GM12878 (cell line): ENCODE data around the gene ADSS1. TPM values are rescaled to one million over a fixed set of nuclear protein-coding genes. Genes with fewer than 3 reads are reported as not detected.

ENCODE experiments used
- ATAC-seq: fragments of 200-7000 bp; cut with Tn5 transposase; 3 replicates; pipeline ENCODE4 v1.9.1; 2020; ENCODE audit warnings: mild to moderate bottlenecking, moderate library complexity
- BruUV-seq: library from RNA; stranded (reverse); fragments of 400-500 nt; replicated peaks from 2 replicates; lab custom pipeline; 2021; lab: Mats Ljungman, UMichigan
- CTCF ChIA-PET: fragments of 300-600 bp; sonication (Branson Sonifier 250); formaldehyde crosslinking; extraction: SDS; loops from one replicate; lab custom pipeline; 2021; ENCODE audit warnings: inconsistent platforms; lab: Yijun Ruan, JAX
- POLR2A ChIA-PET: fragments of 350-600 bp; formaldehyde crosslinking; extraction: SDS; loops from one replicate; lab custom pipeline; 2021; ENCODE audit warnings: inconsistent platforms; lab: Charles Lee
- RAD21 ChIA-PET: fragments of 300-600 bp; sonication (Branson Sonifier 250); formaldehyde crosslinking; loops from one replicate; lab custom pipeline; 2023; ENCODE audit warnings: antibody characterized with exemption; ENCODE audit not compliant: unreplicated experiment; lab: Charles Lee
- SMC1A ChIA-PET: fragments of 300-600 bp; sonication (Branson Sonifier 250); formaldehyde crosslinking; loops from one replicate; lab custom pipeline; 2023; ENCODE audit not compliant: unreplicated experiment, uncharacterized antibody; lab: Charles Lee
- DNase-seq: peaks from one replicate; pipeline ENCODE4 v3.0.0-alpha.2; 2011; ENCODE audit warnings: low read depth, low spot score
- FAIRE-seq: peaks from 3 replicates; lab custom pipeline; 2011; peaks lifted over from hg19 to GRCh38; lab: Jason Lieb, UNC
- H2AFZ ChIP-seq: 2 replicates; pipeline ENCODE4 v1.6.0; 2011; ENCODE audit warnings: low read depth, low read length, control low read depth; ENCODE audit not compliant: control insufficient read depth
- H3K27ac ChIP-seq: 2 replicates; pipeline ENCODE4 v1.5.1; 2011; ENCODE audit warnings: control low read depth; ENCODE audit not compliant: control insufficient read depth, insufficient read depth
- H3K27me3 ChIP-seq, 2 experiments: replicated peaks in 1 of 2; 2 replicates each; pipeline versions ENCODE4 v1.6.0 to v1.6.1; 2011; ENCODE audit warnings: low read length in 1 of 2; ENCODE audit not compliant: control insufficient read depth in 2 of 2, insufficient read depth in 2 of 2
- H3K36me3 ChIP-seq, 2 experiments: 2 replicates each; pipeline ENCODE4 v1.5.1; 2011; ENCODE audit warnings: low read length in 1 of 2; ENCODE audit not compliant: control insufficient read depth in 2 of 2, insufficient read depth in 2 of 2
- H3K4me1 ChIP-seq: 2 replicates; pipeline ENCODE4 v1.6.1; 2011; ENCODE audit warnings: mild to moderate bottlenecking, low read length, moderate library complexity, mixed read lengths; ENCODE audit not compliant: control insufficient read depth, insufficient read depth
- H3K4me2 ChIP-seq: 2 replicates; pipeline ENCODE4 v1.6.0; 2011; ENCODE audit warnings: control low read depth; ENCODE audit not compliant: control insufficient read depth, insufficient read depth
- H3K4me3 ChIP-seq: fragments of 200-600 bp; sonication (generic); 2 replicates; pipeline ENCODE4 v1.5.1; 2016
- H3K79me2 ChIP-seq: 2 replicates; pipeline ENCODE4 v1.6.0; 2011; ENCODE audit warnings: low read length; ENCODE audit not compliant: control insufficient read depth, insufficient read depth
- H3K9ac ChIP-seq: 2 replicates; pipeline ENCODE4 v1.8.0; 2011; ENCODE audit warnings: low read length, control low read depth, mixed read lengths; ENCODE audit not compliant: control insufficient read depth, insufficient read depth
- H3K9me3 ChIP-seq: replicated peaks from 3 replicates; pipeline ENCODE4 v1.5.1; 2011; ENCODE audit warnings: mild to moderate bottlenecking, low read length; ENCODE audit not compliant: control insufficient read depth, insufficient read depth
- H4K20me1 ChIP-seq: 2 replicates; pipeline ENCODE4 v1.6.0; 2011; ENCODE audit not compliant: control insufficient read depth, insufficient read depth
- CBFB ChIP-seq: IDR thresholded peaks from 2 replicates; pipeline ENCODE4 v1.6.1; 2016; ENCODE audit warnings: antibody characterized with exemption, low read depth
- CEBPZ ChIP-seq: fragments of 150-350 bp; IDR thresholded peaks from 2 replicates; pipeline ENCODE4 v1.6.1; 2016; ENCODE audit warnings: low read depth, low read length
- PML ChIP-seq: IDR thresholded peaks from 2 replicates; pipeline ENCODE4 v1.6.1; 2012; ENCODE audit warnings: low read length, inconsistent platforms
- SIX5 ChIP-seq: IDR thresholded peaks from 2 replicates; pipeline ENCODE4 v1.6.1; 2011; ENCODE audit warnings: mild to moderate bottlenecking, low read depth, low read length, moderate library complexity; ENCODE audit not compliant: severe bottlenecking
- TCF3 ChIP-seq: IDR thresholded peaks from 2 replicates; pipeline ENCODE4 v1.6.1; 2012; ENCODE audit warnings: low read depth, mild to moderate bottlenecking, low read length, borderline replicate concordance; ENCODE audit not compliant: insufficient read depth
- ZNF384 ChIP-seq: IDR thresholded peaks from 2 replicates; pipeline ENCODE4 v1.6.1; 2012; ENCODE audit warnings: low read depth, mild to moderate bottlenecking, low read length, improper control_type of control experiment, borderline replicate concordance
- WGBS: methylation state at CpG from one replicate; pipeline ENCODE4 v1.1.6; 2016; ENCODE audit warnings: low lambda C conversion rate; ENCODE audit not compliant: insufficient replicate concordance, insufficient coverage; ENCODE audit errors: missing lambda C conversion rate; 5-methylcytosine and 5-hydroxymethylcytosine counted together
- in situ Hi-C: fragments of 300-500 bp; cut with MboI; formaldehyde crosslinking; loops from 9 replicates; pipeline ENCODE4 v1.14.3; 2018; ENCODE audit warnings: mixed read lengths
- intact Hi-C: fragments of 100-400 bp; cut with micrococcal nuclease; formaldehyde crosslinking; loops from one replicate; pipeline ENCODE4 v1.14.2; 2022; ENCODE audit not compliant: unreplicated experiment
- polyA plus RNA-seq, 11 experiments: library from polyadenylated mRNA; depleted of rRNA in 4 of 11; unstranded in 6 of 11; stranded (reverse) in 5 of 11; fragments of >200 nt; fragmentation: Nextera tagmentation in 4 of 11; fragmentation: Illumina TruSeq in 1 of 11; extraction: Ambion mirVana in 4 of 11; extraction: Trizol in 1 of 11; gene quantifications; 1 replicate in 1 of 11; 2 replicates in 10 of 11; pipeline versions ENCODE4 v1.2.1 to v1.2.3, GENCODE V29; 2011 to 2016; ENCODE audit warnings: inconsistent platforms in 2 of 11, missing spikeins in 2 of 11, low read depth in 1 of 11
- total RNA-seq, 4 experiments: library from RNA; depleted of rRNA in 3 of 4; stranded (reverse); fragments of >200 nt in 3 of 4; fragmentation: Illumina TruSeq in 1 of 4; extraction: Trizol in 1 of 4; gene quantifications; 2 replicates each; pipeline versions ENCODE4 v1.2.1 to v1.2.3, GENCODE V29; 2013 to 2021
- TF ChIP-seq, protein P1 (sequence below): fragments of 450-650 bp; conservative IDR thresholded peaks from 2 replicates; pipeline ENCODE4 v1.6.1; 2017; ENCODE audit warnings: mild to moderate bottlenecking, moderate library complexity

The ADSS1 gene
- total and polyA plus RNA-seq, 10 of the 15 experiments (the other 5 are each of a cell fraction or from before 2014, with no cell fraction given) = 0.11 to 0.45 (median 0.28) TPM; not detected in 5

DNA sequence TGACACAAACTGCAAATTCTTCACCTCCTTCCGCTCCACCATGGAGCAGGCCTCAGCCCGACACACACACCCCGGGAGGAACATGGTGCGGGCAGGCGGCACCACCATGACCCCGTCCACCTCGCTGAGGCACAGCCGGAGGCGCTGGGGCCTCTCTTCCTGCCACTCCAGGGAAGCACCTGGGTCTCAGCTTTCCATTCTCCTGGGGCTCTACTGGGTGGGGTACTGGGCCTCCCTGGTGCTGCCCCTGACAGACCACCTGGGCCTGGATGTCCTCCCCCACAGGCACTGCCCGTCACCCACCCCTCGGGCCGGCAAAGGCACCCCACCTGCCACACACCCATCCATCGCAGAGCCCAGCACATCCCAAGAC lies 61.7 kb downstream of the ADSS1 start:
- no peak overlapping the region for H3K9ac ChIP-seq
- TF ChIP-seq PML (no peak), CEBPZ (no peak), ZNF384 (no peak), SIX5 (no peak), CBFB (no peak), TCF3 (no peak)
- TF ChIP-seq, protein P1, sequence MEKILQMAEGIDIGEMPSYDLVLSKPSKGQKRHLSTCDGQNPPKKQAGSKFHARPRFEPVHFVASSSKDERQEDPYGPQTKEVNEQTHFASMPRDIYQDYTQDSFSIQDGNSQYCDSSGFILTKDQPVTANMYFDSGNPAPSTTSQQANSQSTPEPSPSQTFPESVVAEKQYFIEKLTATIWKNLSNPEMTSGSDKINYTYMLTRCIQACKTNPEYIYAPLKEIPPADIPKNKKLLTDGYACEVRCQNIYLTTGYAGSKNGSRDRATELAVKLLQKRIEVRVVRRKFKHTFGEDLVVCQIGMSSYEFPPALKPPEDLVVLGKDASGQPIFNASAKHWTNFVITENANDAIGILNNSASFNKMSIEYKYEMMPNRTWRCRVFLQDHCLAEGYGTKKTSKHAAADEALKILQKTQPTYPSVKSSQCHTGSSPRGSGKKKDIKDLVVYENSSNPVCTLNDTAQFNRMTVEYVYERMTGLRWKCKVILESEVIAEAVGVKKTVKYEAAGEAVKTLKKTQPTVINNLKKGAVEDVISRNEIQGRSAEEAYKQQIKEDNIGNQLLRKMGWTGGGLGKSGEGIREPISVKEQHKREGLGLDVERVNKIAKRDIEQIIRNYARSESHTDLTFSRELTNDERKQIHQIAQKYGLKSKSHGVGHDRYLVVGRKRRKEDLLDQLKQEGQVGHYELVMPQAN = no peak
- ATAC-seq = no peak
- H3K4me1 ChIP-seq = no peaks in the 10 kb centered on the region
- 94% methylated on average over 12 of the region's 13 CpGs for WGBS
- no peaks in the 10 kb centered on the region for H3K9me3 ChIP-seq
- no peak overlapping the region for H3K4me3 ChIP-seq
- no TSS peak for BruUV-seq
- SMC1A ChIA-PET = no interaction called here
- POLR2A ChIA-PET = no interaction called here
- H3K4me2 ChIP-seq = no peak overlapping the region
- intact Hi-C loops = no loop called here
- in situ Hi-C loops = no loop called here
- no peak overlapping the region for H3K27ac ChIP-seq
- RAD21 ChIA-PET = no interaction called here
- peaks cover 0 to 6% of the 10 kb centered on the region in 2 experiments; a peak in 2 of 4 replicates for H3K36me3 ChIP-seq
- H3K79me2 ChIP-seq = peaks cover 2% of the 10 kb centered on the region; the same call in 1 of the 2 replicates
- no peaks in the 10 kb centered on the region for H3K27me3 ChIP-seq
- CTCF ChIA-PET = no interaction called here
- DNase-seq = no peak
- FAIRE-seq = no peak
- peaks cover 3% of the 10 kb centered on the region; the same call in 1 of the 2 replicates for H4K20me1 ChIP-seq
- H2AFZ ChIP-seq = no peak overlapping the region
